HepG2 (cell line): ENCODE results near the gene GNPDA2. TPM values are rescaled to one million over a fixed set of nuclear protein-coding genes. Genes with fewer than 3 reads are reported as not detected.

ENCODE experiments used
- CENPT ChIP-seq: sonication (generic); formaldehyde crosslinking; IDR thresholded peaks from 2 replicates; pipeline ENCODE4 v1.8.0; 2022; ENCODE audit warnings: low read depth, mild to moderate bottlenecking, moderate library complexity, missing genetic modification reagents
- ELK4 ChIP-seq: sonication (generic); formaldehyde crosslinking; IDR thresholded peaks from 2 replicates; pipeline ENCODE4 v1.9.0; 2021; ENCODE audit warnings: missing genetic modification reagents, borderline replicate concordance
- FOXP4 ChIP-seq: sonication (generic); formaldehyde crosslinking; IDR thresholded peaks from 2 replicates; pipeline ENCODE4 v1.4.0; 2020; ENCODE audit warnings: missing genetic modification reagents
- GATAD1 ChIP-seq: IDR thresholded peaks from 2 replicates; pipeline ENCODE4 v1.6.1; 2016; ENCODE audit warnings: missing genetic modification reagents, missing compliant biosample characterization
- GLI4 ChIP-seq: sonication (generic); formaldehyde crosslinking; IDR thresholded peaks from 2 replicates; pipeline ENCODE4 v1.5.1; 2020; ENCODE audit warnings: missing genetic modification reagents, mild to moderate bottlenecking, moderate library complexity, borderline replicate concordance
- HOXA9 ChIP-seq: sonication (generic); formaldehyde crosslinking; IDR thresholded peaks from 2 replicates; pipeline ENCODE4 v1.8.1; 2022; ENCODE audit warnings: missing genetic modification reagents, mild to moderate bottlenecking, moderate library complexity, borderline replicate concordance
- MAFK ChIP-seq, 2 experiments: IDR thresholded peaks in 1 of 2; conservative IDR thresholded peaks in 1 of 2; 2 replicates each; pipeline ENCODE4 v1.6.1; 2011; ENCODE audit warnings: improper control_type of control experiment in 2 of 2, low read length in 2 of 2
- MIER2 ChIP-seq: IDR thresholded peaks from 2 replicates; pipeline ENCODE4 v1.6.1; 2016; ENCODE audit warnings: missing biosample characterization, missing genetic modification reagents
- NR0B2 ChIP-seq: sonication (generic); formaldehyde crosslinking; IDR thresholded peaks from 2 replicates; pipeline ENCODE4 v1.4.0; 2020; ENCODE audit warnings: mild to moderate bottlenecking, missing genetic modification reagents
- ONECUT2 ChIP-seq: sonication (generic); formaldehyde crosslinking; IDR thresholded peaks from 2 replicates; pipeline ENCODE4 v1.4.0; 2020; ENCODE audit warnings: missing genetic modification reagents
- RNF2 ChIP-seq: fragments of 450-650 bp; conservative IDR thresholded peaks from 2 replicates; pipeline ENCODE4 v1.6.1; 2016; ENCODE audit warnings: low read depth
- SNAPC4 ChIP-seq: sonication (generic); formaldehyde crosslinking; IDR thresholded peaks from 2 replicates; pipeline ENCODE4 v1.4.0; 2020; ENCODE audit warnings: mild to moderate bottlenecking, missing genetic modification reagents
- SOX6 ChIP-seq, 2 experiments: fragments of 450-650 bp in 1 of 2; sonication (generic) in 1 of 2; formaldehyde crosslinking in 1 of 2; IDR thresholded peaks; 2 replicates each; pipeline versions ENCODE4 v1.4.0 to v1.6.1; 2017 to 2020; ENCODE audit warnings: antibody characterized with exemption in 1 of 2, mild to moderate bottlenecking in 1 of 2, missing genetic modification reagents in 1 of 2
- SP5 ChIP-seq: IDR thresholded peaks from 2 replicates; pipeline ENCODE4 v1.6.1; 2016; ENCODE audit warnings: low read depth, borderline replicate concordance
- ZNF143 ChIP-seq: sonication (generic); formaldehyde crosslinking; IDR thresholded peaks from 2 replicates; pipeline ENCODE4 v1.4.0; 2020; ENCODE audit warnings: missing genetic modification reagents
- ZNF644 ChIP-seq: IDR thresholded peaks from 2 replicates; pipeline ENCODE4 v1.6.1; 2016; ENCODE audit warnings: low read depth
- ZNF652 ChIP-seq: IDR thresholded peaks from 2 replicates; pipeline ENCODE4 v1.6.1; 2016; ENCODE audit warnings: low read depth, borderline replicate concordance
- ZNF879 ChIP-seq: sonication (generic); formaldehyde crosslinking; IDR thresholded peaks from 2 replicates; pipeline ENCODE4 v1.8.1; 2023; ENCODE audit warnings: missing genetic modification reagents
- polyA plus RNA-seq, 8 experiments: library from polyadenylated mRNA; depleted of rRNA in 3 of 8; stranded (reverse) in 7 of 8; unstranded in 1 of 8; fragments of >200 nt; fragmentation: Illumina TruSeq in 4 of 8; extraction: Trizol in 4 of 8; gene quantifications; 2 replicates each; pipeline versions ENCODE4 v1.2.1 to v1.2.3, GENCODE V29; 2011 to 2016; ENCODE audit warnings: low read depth in 4 of 8, missing spikeins in 1 of 8, mixed read lengths in 1 of 8; ENCODE audit not compliant: insufficient read depth in 1 of 8
- total RNA-seq, 5 experiments: library from RNA; depleted of rRNA; stranded (reverse); fragments of >200 nt; fragmentation: Illumina TruSeq; extraction: Trizol; gene quantifications; 2 replicates each; pipeline ENCODE4 v1.2.3, GENCODE V29; 2016; ENCODE audit warnings: low read depth in 1 of 5
- TF ChIP-seq, protein P1 (sequence below): IDR thresholded peaks from 2 replicates; pipeline ENCODE4 v1.6.1; 2016; ENCODE audit warnings: missing genetic modification reagents, missing compliant biosample characterization

Gene GNPDA2
- total and polyA plus RNA-seq, 2 of the 13 experiments (the other 11 are each of a cell fraction or from before 2014, with no cell fraction given), result 5.4 to 9.0 TPM

DNA sequence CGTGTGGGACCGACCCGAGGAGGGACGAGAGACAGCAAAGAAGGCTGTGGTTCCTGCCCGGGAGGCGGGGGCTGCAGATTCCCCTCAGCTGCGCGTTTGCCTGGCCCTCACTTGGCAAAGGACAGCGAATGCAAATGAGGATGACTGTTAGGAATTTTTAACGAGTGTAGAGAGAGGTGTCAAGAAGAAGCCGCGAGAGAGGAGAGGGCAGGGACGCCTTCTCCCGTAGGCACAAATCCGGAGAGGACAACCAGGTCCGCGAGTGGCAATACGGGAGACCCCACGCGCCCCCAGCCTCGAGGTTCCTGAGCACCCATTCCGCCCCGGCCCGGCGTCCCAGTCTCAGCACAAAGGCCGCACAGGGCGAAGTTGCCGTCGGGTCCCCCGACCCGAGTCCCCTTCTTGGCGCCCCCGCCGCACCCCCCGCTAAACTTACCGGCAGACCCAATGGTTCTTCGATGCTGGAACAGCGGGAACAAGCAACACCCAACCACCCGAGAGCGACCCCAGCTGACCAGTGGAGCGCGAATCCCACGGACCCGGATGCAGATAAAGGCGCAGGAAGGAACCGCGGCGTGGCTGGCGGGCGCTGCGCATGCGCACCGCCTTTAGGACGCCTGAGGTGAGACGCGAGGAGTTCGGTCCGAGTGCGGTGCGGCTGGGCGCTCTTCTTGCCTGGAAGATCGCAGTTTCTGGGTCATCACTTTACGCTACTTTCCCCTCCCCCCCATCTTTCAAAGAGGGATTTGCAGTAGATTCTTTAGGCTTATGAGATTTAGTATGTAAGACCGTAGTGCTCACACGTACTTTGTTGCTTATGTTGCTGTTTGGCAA is at the start of gene GNPDA2 (continued):
- TF ChIP-seq ONECUT2 (CRISPR knock-in tag) (peak; percentile 37; the same call in 1 of the 2 replicates), ZNF879 (CRISPR knock-in tag) (0 out of 2 replicates have a peak, but pooled peaks have one; percentile 42), SOX6 (IDR thresholded peaks at IDR 0.05) (no peak), SOX6 (CRISPR knock-in tag; IDR thresholded peaks at IDR 0.05) (peak; percentile 36; the same call in 1 of the 2 replicates), GLI4 (no peak), GATAD1 (peak; percentile 81), RNF2 (peak; percentile 77), HOXA9 (CRISPR knock-in tag) (0 out of 2 replicates have a peak, but pooled peaks have one; percentile 62), CENPT (CRISPR knock-in tag) (no peak), FOXP4 (CRISPR knock-in tag) (no peak), ZNF652 (no peak), SNAPC4 (peak; percentile 90), ELK4 (CRISPR knock-in tag) (peak; percentile 64; the same call in 1 of the 2 replicates), NR0B2 (peak; percentile 82), MIER2 (CRISPR knock-in tag) (no peak), ZNF143 (peak; percentile 24; the same call in 1 of the 2 replicates), ZNF644 (CRISPR knock-in tag) (0 out of 2 replicates have a peak, but pooled peaks have one; percentile 9), MAFK (conservative IDR thresholded peaks at IDR 0.05 in 1 of 2, IDR thresholded peaks at IDR 0.05 in 1 of 2; ENCODE audit: low read length in 2 of 2) (no peak), SP5 (no peak)
- TF ChIP-seq, protein P1, sequence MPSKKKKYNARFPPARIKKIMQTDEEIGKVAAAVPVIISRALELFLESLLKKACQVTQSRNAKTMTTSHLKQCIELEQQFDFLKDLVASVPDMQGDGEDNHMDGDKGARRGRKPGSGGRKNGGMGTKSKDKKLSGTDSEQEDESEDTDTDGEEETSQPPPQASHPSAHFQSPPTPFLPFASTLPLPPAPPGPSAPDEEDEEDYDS, result peak; percentile 90
